Fibroblast of peridontal ligament (primary cell): Measurements from ENCODE around the gene UBD.

Experiments used
- DNase-seq: peaks from one replicate; pipeline ENCODE4 v3.0.0-alpha.2; 2010; ENCODE audit errors: extremely low read depth

Gene UBD

DNA sequence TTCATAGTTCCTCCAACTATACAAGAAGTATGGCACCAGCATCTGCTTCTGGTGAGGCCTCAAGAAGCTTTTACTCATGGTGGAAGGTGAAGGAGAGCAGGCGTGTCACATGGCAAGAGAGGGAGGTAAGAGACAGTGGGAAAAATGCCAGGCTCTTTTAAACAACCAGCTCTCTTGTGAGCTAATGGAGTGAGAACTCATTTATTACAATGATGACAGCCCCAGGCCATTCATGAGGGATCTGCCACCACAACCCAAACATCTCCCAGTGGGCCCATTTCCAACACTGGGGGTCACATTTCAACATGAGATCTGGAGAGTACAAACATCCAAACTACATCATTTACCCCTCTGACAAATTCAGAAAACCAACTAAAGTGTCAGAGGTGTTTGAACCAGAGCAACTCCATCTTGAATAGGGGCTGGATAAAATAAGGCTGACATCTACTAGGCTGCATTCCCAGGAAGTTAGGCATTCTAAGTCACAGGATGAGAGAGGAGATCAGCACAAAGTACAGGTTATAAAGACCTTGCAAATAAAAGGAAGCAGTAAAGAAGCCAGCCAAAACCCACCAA is 2.2 kb upstream of the UBD start:
- no peak for DNase-seq

DNA sequence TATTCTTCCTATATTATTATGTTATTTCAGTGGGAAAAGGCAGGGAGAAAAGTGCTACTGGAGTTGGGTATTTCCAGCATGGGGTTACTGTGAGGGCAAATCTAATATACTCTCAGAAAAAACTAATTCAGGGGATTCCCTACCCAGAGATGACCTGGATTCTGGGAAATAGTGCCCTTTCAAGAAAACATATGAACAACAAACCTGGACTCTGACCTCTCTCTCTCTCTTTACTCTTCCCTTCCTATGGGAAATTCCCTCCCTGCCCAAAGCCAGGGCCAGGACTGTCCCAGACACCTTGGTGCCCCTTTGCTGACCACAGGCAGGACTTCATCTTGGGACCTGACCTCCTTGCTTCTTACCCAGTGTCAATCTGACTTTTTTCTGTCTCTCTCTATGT is 1.6 kb upstream of the UBD start:
- DNase-seq = no peak

DNA sequence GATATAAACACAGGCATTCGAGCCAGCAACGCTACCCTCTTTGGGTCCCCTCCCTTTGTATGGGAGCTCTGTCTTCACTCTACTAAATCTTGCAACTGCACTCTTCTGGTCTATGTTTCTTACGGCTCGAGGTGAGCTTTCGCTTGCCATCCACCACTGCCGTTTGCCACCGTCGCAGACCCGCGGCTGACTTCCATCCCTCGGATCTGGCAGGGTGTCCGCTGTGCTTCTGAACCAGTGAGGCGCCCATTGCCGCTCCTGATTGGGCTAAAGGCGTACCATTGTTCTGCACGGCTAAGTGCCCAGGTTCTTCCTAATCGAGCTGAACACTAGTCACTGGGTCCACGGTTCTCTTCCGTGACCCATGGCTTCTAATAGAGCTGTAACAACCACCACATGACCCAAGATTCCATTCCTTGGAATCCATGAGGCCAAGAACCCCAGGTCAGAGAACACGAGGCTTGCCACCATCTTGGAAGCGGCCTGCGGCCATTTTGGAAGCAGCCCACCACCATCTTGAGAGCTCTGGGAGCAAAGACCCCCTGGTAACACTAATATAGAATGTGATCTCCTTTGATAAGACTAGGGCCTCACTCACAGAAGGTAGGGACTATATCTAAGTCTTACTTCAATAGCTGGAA is 973 bp downstream of the UBD start:
- DNase-seq = no peak

DNA sequence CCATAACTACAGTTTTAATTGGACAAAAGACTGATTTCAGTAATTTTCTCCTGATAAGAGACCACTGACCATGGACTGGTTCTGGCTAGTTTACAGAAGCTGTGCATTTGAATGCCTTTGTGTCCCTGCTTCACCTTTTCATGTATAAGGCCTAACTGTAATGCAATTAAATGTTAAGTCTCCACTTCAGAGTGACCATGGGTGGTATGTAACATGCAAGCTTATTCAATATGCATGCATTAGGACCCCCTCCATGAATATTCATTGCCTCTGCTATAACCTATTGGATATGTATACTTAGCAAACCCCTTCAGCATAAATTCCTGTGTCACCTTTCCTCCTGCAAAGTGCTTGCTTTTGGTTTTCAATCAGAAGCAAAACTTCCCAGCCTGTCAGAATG is 2.2 kb downstream of the UBD start:
- no peak for DNase-seq

DNA sequence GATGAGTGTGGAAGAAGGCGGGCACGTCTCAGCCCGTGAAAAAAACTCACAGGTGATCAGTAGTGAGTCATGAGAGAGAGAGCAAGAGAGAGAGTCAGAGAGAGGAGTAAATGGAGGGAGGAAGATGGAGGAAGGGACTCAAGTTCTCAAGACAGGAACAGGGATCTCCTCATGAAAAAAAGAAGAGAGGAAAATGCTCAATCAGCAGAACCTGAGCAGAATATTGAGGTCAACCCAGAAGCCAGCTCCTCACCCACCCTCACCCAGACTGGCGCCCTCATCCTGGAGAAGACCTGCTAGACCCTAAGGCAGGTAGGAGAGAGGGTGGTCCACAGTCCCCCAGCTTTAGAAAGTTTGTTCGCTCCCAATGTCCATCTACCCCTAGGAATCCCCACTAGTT is 4.8 kb downstream of the UBD start:
- DNase-seq = no peak

DNA sequence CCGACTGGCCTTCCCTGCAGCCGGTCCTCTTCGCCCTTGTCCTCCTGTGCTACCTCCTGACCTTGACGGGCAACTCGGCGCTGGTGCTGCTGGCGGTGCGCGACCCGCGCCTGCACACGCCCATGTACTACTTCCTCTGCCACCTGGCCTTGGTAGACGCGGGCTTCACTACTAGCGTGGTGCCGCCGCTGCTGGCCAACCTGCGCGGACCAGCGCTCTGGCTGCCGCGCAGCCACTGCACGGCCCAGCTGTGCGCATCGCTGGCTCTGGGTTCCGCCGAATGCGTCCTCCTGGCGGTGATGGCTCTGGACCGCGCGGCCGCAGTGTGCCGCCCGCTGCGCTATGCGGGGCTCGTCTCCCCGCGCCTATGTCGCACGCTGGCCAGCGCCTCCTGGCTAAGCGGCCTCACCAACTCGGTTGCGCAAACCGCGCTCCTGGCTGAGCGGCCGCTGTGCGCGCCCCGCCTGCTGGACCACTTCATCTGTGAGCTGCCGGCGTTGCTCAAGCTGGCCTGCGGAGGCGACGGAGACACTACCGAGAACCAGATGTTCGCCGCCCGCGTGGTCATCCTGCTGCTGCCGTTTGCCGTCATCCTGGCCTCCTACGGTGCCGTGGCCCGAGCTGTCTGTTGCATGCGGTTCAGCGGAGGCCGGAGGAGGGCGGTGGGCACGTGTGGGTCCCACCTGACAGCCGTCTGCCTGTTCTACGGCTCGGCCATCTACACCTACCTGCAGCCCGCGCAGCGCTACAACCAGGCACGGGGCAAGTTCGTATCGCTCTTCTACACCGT is 6.1 kb downstream of the UBD start:
- peak; percentile 39 for DNase-seq

DNA sequence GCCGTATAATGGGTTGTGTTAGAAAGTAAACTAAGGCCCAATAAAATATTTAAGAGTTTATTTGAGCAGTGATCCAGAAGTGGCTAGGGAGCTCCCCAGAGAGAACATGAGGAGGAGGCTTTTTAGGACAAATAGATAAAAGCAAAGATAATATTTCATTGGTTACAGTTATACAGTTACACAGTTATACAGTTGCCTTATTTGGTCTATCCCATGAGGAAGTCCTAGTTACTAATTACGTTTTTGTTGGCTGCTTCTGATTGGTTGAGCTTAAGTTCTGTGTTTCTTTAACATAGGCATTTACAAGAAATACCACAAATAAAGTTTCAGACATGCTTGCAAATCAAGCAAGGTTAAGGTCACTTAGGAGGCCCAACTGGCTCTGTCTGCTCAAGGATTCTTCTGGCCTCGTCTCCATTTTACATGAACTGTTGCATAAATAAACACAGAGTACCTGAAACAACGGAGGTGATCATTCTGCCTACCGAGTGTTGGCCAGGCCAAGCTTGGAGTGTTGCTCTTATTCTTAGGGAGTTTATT is 7.0 kb downstream of the UBD start:
- DNase-seq = peak; percentile 78

DNA sequence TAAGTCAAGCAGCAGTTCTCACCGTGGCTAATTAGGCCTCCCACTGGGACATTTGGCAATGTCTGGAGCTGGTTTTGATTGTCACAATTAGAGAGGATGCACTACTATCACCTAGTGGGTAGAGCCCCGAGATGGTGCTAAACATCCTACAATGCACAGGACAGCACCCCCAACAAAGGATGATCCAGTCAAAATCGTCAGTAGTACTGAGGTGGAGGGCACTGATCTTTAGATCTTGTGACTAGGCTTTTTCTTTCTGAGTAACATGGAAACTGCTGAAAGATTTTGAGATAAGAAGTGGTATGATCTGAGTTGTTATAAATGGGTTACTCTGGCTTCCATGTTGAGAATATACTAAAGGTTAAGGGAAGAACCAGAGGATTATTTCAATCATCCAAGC is 12.0 kb downstream of the UBD start:
- DNase-seq = no peak

DNA sequence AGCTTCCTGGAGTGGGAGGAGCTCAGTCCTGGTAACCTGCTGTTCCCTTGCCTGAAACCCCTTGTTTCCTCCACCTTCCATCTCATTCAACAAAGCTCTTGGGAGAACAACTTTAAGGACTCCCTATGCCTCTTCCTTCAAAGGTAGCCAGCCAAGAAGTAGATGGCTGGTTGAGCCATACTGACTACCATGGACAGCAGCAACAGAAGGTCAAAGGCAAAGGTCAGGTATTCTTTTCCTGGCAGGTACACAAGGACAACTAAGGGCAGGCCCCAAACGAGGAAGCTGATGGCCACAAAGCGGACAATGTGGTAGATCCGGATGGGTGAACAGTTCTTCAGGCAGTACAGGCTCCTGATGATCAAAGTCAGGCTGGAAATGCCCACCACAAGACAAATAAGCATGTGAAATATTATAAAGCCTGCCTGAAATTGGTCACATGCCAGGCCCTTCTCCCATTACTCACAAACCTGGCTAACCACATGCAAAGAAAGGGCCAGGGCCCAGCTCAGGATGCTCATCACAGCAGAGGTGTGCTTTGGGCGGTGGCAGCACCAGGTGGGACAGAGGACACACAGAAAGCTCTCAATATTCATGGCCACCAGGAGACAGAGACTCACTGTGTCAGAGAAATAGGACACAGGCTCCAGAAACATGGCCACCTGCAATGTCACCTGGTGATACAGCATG is 21.7 kb downstream of the UBD start:
- DNase-seq = no peak

DNA sequence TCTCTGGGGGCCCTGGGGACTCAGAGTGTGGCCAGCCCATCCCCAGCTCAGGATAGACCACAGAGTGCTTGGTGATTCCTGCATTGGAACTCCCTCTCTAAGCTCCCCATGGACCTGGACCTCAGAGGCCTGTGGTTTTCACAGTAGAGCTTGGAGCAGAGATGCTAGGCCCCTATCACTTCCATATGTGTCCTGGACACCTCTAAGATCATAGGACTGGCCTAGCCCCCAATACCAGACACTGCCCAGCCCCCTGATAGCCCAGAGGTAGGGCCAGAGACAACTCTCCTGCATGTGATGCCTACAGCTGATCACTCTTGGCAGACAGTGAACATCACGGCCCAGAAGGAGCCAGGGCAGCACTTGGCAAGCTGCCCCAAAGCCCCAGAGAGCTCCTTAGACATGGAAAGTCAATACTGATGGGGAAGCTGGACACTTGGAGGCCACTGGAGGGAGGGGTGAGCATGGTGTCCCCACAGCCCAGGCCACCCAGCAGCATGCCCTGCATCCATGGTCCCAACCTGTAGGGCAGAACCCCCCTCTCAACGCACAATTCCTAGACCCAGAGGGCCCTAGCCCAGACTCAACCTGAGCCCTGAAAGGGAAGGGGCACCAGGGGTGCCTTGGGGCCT is 27.1 kb downstream of the UBD start:
- no peak for DNase-seq

DNA sequence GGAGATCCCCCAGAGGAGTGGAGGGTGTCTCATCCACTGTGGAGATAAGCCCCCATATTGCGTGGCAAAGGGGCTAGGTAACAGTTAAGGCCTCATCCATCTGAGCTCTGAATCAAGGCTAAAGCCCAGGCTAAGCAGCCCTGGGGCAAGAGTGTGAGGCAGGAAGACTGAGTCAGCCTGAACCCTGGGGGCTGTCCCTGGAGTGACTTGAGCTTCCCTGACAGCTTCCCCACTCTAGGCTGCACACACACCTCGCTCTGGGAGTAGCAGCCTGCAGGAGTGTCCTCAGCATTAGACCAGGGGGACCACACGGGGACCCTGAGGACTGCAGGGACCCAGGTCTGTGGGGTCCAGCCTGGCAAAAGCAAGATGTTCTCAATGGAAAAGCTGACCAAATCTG is 27.9 kb downstream of the UBD start:
- DNase-seq = no peak

DNA sequence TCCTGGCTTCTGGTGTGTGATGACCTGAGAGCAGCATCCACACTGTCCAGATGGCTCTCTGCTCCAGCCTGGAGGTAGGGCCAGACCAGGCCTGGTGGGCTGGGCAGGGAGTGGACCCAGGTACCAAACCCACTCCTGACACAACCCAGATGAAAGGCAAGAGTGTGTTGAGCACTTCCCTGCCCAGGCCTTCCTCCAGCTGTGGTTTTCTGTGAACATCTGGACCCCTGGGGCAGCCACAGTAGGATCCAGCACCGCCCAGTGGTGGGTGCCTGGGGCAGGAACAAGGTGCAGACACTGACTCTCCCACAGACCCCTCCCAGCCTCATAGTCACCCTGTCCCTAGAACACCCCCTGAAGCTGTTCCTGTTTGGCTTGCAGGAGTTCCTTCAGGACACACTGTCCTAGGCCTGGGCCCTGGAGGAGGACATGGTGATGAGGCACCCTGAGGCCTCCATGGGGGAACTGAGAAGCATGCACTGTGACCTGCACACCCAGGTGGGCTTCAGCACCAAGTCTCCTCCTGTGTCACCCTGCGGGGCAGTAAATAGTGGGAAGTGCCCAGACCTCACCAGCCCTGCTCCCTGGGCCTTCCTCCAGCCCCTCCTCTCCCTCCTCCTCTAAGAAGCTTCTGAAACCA is 28.7 kb downstream of the UBD start:
- DNase-seq = no peak

DNA sequence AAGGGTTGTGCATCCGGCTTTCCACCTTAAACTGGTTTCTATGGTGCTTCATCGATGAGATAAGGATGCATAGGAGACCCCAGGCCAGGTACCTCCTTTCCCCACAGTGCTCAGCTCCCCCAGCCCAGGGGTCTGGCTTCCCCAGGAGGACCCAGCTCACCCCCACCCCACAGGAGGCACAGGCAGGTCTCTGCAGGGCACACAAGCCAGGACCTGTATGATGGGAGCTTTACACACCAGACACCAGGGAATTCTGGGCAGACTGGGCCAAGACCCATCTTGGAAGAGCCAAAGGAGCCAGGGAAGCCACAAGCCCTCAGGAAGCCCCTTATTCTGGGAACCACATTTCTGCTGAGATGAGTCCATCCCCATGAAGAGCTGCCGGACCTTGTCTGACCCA is 29.6 kb downstream of the UBD start:
- DNase-seq = no peak

DNA sequence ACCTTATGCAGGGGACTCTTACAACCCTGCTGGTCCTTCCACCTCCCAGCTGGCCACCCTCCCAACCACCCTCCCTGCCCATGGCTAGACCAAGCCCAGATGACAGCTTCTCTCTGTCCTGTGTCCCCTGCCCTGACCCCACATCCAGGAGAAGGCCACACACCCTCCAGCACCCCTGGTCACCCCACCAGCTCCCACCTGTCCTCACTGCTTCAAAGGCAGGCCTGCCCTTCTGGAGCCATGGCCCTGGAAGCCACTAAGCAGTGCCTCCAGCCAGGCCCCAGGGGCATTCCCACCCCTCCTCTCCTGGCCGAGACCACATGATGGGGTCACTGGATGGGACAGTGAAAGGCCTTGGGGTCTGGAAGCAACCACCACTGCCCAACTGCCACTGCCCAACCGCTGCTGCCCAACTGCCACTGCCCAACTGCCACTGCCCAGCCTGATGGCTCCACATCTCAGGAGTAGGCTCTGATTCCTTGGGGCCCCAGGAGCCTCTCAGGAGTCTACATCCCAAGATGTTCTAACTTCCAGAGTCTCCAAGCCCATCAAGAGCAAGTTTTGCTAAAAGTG is 30.5 kb downstream of the UBD start:
- no peak for DNase-seq

DNA sequence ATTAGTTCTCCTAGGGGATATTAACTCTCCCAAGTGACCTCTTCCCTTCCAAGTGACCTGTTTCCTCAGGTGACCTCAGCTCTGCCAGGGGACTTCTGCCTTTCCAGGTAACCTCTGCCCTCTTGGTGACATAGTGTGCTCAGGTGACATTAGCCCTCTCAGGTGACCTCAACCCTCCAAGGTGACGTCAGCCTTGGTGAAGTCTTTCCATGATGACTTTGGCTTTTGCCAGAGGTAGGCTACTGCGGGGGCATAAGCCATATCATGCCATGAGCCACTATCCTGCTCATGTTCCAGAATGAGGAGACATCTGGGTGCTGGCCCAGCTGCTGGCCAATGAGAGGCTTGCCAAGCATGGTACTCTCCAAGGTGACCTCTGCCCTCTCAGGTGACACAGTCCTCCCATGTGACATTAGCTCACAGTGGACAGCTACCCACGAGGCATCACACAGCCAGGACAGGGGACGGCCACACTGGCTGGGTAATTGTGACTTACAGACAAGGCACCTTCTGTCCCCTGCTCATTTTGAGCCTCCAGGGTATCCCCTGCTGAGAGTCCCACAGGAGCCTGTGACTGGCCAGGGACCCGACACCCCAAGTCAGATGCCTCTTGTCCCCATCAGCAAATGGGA is 31.1 kb downstream of the UBD start:
- no peak for DNase-seq

DNA sequence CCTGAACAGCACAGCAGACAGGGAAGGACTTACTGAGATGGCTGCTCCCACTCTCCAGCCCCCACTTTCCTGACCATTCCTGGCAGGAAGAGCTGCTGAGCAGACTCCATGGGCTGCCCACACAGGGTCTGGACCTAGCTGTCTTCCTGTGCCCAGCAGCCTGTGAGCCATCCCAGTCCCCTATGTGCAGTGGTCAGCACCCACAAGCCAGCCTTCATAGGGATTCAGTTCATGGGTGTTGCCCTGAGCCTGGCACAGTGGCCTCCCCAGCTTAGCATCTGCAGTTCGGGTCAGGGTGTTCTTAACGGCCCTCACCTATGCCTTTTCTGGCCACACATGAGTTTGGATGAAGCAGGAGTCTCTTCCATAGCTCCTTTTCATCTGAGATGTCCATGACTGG is 32.0 kb downstream of the UBD start:
- no peak for DNase-seq

DNA sequence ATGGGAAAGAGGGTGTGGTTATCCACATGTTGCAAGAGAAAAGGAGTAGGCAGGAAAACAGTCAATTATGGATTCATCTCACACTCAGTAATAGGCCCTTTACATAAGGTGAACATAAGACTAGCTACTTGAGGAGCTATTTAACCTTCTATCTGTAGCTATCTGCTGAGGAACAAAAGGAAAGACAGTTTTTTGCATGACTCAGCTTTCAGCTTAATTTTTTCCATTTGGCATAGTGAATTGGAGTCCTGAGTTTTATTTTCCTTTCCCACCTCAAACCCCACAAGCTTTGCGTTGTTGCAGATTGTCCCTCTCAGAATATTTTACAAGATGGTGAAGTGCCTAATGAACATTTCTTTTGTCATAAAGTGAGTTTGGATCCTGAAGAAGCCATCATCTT is 32.4 kb downstream of the UBD start:
- DNase-seq = no peak

DNA sequence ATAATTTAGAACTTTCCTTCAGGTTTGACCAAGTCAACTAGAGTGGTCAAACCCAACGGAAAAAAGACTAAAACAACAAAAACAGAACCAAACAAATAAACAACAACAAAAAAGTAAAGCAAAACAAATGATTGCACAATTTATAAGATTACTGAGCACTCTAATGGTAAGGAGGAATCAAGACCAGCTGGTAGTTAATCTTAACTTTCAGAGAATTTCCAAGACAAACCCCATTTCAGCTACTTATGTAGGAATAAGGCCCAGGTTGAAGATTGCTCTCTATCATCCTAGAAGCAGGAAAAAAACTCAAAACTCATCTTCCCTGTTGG is 34.3 kb downstream of the UBD start:
- no peak for DNase-seq

DNA sequence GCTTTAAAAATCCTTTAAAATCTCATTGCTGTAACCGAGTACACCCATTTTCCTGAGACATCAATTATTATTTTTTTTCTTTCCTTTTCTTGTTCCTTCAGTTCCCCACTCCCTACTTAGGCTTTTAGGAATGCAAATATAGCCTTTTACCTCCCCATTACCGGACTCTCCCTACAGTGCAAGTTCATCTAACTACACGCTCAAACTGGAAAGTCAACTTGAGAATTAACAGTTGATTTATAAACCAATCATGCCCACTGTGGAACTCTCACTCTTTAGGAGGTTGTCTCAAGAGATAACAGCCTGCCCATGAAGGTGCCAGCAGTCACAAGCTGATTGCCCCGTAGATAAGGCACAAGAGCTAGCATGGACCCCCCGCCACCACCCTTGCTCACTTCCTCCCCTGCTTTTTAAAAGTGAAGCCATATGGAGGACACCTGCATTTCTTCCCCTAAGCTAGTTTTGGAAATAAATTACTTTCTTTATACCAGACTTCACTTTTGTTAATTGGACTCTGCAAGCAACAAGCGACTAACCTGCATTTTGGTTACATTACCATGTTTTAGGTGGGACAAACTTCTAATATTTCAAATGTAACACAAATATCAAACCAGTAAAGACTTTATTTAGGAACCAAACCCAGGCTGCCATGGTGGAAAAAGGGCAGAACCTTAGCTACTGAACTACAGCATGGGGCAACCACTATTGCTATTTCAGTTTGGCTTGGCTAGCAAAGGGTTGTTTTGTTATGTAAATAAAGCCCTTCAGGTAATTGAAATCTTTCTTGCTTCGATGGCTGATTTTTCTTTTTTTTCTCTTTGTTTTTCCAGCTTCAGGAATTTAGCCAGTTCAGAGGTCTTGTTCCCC is 34.9 kb downstream of the UBD start:
- DNase-seq = no peak

DNA sequence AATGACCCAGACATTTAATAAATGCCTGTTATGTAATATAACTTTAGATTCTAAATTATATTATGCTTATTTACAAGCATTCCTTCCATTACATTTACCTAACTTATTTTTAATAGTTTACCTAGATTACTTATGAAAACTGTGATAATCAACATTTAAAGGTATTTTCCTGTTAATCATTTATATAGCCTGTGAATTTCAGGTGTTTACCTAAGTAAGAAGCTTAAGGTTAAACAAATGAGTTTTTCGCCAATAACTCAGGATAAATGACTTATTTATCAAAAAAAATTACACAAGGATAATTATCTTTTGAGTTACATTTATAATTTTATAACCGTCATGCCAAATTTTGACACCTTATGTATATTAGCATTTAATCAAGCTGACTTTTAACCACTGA is 35.5 kb downstream of the UBD start:
- no peak for DNase-seq
